Esophagus muscularis mucosa (tissue), 3 donors: ENCODE data around the gene TBC1D13.

Experiments used
- POLR2A ChIP-seq: fragments of 450-650 bp; IDR thresholded peaks from one replicate; pipeline ENCODE4 v1.6.1; 2017; ENCODE audit warnings: antibody characterized with exemption, moderate library complexity, mild to moderate bottlenecking, low read depth
- POLR2AphosphoS5 ChIP-seq, 2 donors: sonication (generic); formaldehyde crosslinking; IDR thresholded peaks; one replicate each; pipeline ENCODE4 v1.6.1; 2017; ENCODE audit warnings: antibody characterized with exemption in 2 of 2
- TF ChIP-seq, protein P1 (sequence below), 3 experiments: fragments of 200-600 bp in 2 of 3; fragments of 450-650 bp in 1 of 3; sonication (generic) in 2 of 3; IDR thresholded peaks; one replicate each; pipeline ENCODE4 v1.5.1; 2017 to 2019; ENCODE audit warnings: antibody characterized with exemption in 3 of 3, mild to moderate bottlenecking in 2 of 3, moderate library complexity in 1 of 3

DNA sequence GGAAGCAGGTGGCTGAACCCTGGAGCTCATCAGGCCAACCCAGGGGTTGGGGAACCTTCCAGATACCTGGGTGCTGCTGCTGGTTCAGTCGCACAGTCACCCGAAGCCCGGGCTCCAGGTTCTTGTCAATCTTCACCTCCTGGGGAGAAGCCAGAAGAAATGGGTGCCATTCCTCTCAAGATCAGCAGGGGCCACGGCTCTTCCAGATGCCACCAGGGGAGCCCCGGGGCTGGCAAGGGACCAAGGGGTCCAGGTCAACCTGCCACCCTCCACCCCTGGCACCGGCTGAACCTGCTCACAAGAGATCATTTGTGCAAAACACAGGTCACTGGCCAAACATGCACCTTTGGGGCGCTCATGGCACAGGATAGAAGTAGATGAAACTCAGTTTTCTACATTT lies 37.9 kb downstream of the TBC1D13 start:
- TF ChIP-seq, protein P1, sequence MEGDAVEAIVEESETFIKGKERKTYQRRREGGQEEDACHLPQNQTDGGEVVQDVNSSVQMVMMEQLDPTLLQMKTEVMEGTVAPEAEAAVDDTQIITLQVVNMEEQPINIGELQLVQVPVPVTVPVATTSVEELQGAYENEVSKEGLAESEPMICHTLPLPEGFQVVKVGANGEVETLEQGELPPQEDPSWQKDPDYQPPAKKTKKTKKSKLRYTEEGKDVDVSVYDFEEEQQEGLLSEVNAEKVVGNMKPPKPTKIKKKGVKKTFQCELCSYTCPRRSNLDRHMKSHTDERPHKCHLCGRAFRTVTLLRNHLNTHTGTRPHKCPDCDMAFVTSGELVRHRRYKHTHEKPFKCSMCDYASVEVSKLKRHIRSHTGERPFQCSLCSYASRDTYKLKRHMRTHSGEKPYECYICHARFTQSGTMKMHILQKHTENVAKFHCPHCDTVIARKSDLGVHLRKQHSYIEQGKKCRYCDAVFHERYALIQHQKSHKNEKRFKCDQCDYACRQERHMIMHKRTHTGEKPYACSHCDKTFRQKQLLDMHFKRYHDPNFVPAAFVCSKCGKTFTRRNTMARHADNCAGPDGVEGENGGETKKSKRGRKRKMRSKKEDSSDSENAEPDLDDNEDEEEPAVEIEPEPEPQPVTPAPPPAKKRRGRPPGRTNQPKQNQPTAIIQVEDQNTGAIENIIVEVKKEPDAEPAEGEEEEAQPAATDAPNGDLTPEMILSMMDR (IDR thresholded peaks at IDR 0.05): no peak
- TF ChIP-seq POLR2AphosphoS5 (IDR thresholded peaks at IDR 0.05) (no peak), POLR2A (no peak)
